IPS-18c (cell line): ENCODE measurements around the gene GBGT1.

ENCODE experiments used
- H3K4me3 ChIP-seq: 2 replicates; pipeline ENCODE4 v1.7.0; 2013; ENCODE audit warnings: low read depth, mild to moderate bottlenecking, low read length, moderate library complexity; ENCODE audit not compliant: insufficient read depth
- H3K9me3 ChIP-seq: one replicate; pipeline ENCODE4 v1.6.1; 2013; ENCODE audit warnings: mild to moderate bottlenecking, low read length, moderate library complexity; ENCODE audit not compliant: control insufficient read depth, insufficient read depth

The GBGT1 gene

DNA sequence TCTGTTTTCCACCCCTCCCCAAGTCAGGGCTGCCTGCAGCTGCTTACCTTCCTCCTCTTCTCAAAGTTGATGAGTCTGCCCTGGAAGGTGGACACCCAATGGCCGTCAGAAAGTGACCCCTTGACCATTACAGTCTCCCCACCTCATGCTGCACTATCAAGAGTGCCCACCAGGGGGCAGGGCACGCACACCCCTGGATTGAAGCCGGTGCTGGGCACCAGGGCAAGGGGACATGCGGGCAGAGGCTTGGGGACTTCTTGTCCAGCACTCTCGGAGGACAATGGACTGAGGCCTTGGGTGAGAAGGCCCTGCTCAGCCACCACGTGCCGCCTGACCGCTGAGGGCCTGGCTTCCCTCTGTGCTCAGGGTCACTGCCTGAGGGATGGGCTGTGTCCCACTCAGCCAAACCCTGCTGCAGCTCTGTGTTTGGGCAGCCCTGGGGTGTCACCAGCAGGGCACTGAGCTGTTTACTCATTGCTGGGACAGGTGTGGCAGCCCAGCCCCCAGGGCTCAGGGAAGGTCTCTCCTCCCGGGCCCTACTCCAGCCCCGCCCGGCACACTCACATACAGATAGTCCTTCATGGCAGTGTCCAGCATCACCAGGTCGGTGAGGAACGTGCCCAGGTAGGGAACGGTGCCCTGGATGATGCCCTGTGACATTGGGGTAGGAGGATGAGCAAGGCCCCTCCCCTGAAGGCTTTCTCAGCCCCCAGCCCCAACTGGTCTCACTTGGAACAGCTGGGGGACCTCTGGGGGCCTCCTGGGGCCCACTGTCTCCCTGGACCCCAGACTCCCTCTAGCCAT lies 60.3 kb downstream of the GBGT1 start:
- Histone ChIP-seq H3K4me3 (no peak overlapping the region), H3K9me3 (no peaks in the 10 kb centered on the region)
